DMS53 (cell line): ENCODE results near the gene ATF4.
"Not testable (repeated sequence)": the region's sequence is repeated elsewhere in the genome, so short reads cannot be mapped to it uniquely, and the experiment has no call there.

Experiments used
- DNase-seq: peaks from one replicate; lab custom pipeline; 2025; lab: John Stamatoyannopoulos, UW

Gene ATF4

DNA sequence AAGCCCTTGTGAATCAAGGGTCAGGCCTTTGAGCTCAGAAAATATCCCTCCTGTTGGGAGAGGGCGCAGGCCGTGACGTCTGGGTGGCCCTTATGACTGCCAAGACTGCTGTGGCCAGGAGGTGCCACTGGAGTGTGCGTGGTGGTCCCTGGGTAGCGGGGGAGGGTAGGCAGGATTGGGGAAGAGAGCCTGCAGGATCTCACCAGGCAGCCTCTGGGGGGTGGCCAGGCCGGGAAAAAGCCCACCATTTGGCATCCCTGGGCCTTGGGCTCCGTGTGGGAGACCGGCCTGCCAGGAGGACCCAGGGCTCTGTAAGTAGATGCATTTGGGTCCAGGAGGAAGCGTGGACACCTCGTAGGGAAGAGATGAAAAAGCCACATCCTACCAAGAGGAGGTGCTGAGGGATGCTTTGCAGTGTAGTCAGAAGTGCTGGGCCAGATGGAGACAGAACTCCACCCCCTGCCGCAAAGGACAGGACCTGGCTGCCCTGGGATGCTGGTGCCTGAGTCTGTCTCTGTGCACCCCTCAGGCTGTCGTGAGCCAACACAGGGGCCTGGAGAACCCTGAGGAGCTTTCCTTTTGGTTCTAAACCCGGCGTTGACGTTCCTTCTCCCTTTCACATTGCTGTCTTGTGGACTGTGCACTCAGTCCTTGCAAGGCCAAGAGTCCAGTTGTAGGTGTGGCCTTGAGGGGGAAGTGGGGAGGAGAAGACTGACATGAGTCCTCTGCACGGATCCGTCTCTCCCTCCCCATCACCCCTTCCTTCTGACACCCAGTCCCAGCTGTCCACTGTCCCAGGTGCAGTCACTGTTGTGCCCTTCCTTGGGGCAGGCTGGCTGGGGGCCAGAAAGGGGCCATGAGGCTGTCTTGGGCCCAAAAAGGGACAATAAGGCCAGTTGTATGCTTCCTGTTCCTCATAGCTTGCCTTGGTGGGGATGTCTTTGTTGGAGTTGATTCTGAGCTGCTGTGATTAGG lies 31.0 kb upstream of the ATF4 start:
- no peak for DNase-seq

DNA sequence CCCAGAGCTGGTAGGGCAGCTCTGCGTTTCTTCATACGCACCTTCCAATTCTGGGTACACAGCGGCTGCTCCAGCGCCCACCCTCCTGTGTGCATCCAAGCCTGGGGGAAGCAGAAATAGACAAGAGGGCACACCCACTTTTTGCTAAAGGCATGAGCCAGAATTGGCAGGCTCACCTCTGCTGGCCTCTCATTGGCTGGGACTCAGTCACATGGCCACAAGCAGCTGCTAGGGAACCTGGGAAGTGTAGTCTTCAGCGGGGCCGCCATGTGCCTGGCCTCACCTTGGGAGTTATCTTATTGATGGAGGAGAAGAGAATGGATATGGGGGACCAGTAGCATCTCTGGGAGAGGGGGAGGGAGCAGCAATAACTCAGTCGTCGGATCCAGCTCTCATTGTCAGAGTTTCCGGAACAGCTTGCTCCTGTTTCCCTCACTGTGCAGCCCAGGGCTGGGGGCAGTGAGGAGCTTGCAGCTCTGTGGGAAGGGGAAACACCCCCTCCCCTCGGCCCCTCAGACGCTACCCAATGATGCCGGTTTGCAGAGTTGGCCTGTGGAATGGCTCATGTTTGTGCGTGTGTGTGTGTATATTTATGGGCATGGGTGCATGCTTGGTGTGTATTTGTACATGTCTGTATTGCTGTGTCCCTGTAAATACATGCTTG lies 30.1 kb upstream of the ATF4 start:
- DNase-seq: peak; percentile 73

GRCh38 chr22:39490966-39491680 lies 29.2 kb upstream of the ATF4 start:
- DNase-seq: no peak

- DNase-seq: no peak
Observed at GRCh38 chr22:39491696-39492095, 28.7 kb upstream of the ATF4 start.

DNA sequence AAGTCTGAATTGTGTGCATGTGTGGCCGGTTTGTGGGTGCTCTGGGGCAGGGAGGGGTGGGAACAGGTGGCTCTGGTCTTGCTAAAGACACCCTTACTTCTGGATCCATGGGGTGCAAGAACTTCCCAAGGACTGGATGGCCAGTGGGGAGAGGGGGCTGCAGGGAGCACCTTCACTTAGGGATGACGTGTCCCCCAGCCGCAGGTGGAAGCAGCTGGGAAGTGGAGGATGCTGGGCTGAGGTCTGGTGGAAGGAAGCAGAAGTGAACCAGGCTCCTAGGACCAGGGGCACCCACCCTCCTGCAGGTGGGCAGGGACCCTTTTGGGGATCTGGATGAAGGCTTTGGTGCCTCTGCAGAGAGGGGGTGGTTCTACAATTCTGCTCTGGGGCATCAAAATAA lies 28.2 kb upstream of the ATF4 start:
- DNase-seq: no peak

DNA sequence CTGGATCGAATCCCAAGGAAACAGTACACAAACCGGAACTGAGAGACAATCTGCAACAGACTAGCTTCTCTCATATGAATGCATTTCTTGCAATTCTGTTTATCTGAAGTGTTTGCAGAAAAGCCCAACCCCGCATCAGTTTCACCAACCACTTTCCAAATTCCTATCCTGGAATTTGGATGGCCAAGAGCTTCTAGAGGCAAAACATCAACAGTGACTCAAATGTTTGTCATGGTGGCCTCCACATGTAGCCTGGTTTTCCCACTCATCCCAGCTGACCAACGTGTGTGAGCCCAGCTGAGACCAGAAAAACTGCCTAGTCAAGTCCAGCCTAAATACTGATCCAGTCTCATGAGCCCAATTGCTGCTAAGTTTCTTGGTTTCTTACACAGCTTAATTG lies 26.6 kb upstream of the ATF4 start:
- DNase-seq: peak; percentile 29

DNA sequence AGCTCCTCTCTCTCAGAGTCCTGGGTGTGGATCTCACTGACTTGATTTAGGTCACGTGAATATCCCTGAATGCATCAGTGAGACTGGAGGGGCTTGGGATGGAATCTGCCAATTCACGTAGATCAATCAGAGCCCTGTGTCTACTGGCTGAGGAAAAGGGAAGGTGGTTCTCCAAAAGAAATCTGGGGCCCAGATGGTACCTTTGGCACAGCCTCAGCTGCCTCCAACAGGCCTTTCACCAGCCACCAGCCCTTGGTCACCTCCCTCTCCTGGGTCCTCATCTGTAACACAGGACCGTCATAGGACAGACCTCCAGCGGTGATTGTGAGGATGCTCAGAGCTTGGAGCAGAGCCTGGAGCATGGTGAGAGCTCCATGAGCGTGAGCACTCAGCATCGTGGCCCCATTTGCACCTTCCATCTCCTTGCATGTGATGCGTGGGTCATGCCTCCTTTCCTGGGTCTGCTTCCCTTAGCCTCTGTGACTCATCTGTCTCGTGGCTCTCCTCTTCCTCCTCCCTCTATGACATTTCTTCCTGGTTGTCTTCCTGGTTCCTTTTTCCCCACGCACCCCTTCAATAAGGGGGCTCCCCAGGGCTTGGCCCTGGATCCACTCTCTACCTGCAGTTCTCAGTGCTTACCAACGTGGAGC lies 25.8 kb upstream of the ATF4 start:
- no peak for DNase-seq

- DNase-seq: peak; percentile 87
Observed at GRCh38 chr22:39496131-39496838, 24.1 kb upstream of the ATF4 start.

GRCh38 chr22:39497429-39497828 lies 22.9 kb upstream of the ATF4 start:
- no peak for DNase-seq

GRCh38 chr22:39498368-39498767 lies 22.0 kb upstream of the ATF4 start:
- no peak for DNase-seq

DNA sequence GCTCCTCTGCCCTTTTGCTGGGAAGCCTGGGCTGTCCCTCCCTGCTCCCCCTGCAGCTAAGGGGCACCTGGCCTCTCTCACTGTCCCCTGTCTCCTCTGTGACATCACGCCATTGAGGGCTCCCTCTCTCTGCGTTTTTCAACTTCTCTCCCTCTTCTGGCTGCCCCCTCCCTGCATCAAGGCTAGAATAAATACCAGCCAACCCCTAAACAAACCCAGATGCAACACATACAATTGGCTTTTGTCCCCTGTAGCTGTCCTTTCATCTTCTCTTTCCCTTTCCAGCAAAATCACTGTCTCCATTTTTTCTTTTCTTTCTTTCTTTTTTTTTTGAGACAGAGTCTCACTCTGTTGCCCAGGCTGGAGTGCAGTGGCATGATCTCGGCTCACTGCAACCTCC lies 21.6 kb upstream of the ATF4 start:
- DNase-seq: no peak

GRCh38 chr22:39500101-39500500 lies 20.3 kb upstream of the ATF4 start:
- no peak for DNase-seq

- DNase-seq: no peak
Observed at GRCh38 chr22:39501644-39502108, 18.7 kb upstream of the ATF4 start.

GRCh38 chr22:39502109-39502788 lies 18.1 kb upstream of the ATF4 start, which contains the start of gene MIEF1:
Gene MIEF1 (plus strand): TSS chr22:39502290. CDS start chr22:39511295, 9,005 bp downstream.
- peak; percentile 97 for DNase-seq

- no peak for DNase-seq
Observed at GRCh38 chr22:39502789-39503409, 17.5 kb upstream of the ATF4 start.

- no peak for DNase-seq
Observed at GRCh38 chr22:39503630-39504029, 16.7 kb upstream of the ATF4 start.

GRCh38 chr22:39504071-39504470 lies 16.3 kb upstream of the ATF4 start:
- DNase-seq: no peak

- not testable (repeated sequence) for DNase-seq
Observed at GRCh38 chr22:39507021-39507420, 13.3 kb upstream of the ATF4 start.

DNA sequence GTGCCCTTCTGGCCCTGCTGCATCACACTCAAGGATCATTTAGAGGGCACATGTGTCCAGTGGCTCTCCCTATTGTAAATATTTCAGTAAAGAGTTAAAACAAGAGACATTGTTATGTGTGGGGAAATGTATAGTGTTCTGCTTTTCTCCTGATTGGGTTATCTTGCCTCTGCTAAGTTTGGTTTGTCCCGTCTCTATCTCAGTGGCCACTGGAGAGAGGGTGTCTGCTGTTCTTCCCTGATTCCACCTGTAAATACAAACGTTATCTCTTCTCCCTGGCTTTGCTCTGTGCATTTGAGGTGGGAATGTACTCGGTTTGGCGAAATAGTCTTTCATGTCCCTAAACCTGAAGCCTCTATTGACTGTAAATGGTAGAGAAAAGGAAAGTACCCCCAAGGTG lies 12.0 kb upstream of the ATF4 start:
- DNase-seq: no peak

DNA sequence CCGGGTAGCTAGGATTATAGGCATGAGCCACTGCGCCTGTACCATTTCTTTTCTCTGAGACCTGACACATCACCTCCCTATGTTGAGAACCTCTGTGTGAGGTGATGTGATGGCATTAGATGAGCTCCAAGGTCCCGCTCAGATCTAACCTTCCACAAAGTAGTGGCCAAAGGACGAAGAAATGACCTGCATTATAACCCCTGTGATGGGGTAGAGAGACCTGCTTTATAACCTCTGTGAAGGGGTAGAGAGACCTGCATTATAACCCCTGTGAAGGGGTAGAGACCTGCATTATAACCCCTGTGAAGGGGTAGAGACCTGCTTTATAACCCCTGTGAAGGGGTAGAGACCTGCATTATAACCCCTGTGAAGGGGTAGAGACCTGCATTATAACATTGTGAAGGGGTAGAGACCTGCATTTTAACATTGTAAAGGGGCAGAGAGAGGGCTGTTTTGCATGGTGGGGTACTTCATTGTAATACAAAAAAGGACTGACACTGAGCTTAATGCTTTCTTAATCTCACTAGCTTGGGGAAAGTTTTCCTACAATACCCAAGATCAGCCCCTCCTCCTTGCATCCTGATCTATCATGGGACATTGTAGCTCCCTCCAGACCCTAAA lies 9.7 kb upstream of the ATF4 start:
- DNase-seq: no peak
